G401 (cell line): ENCODE results near the gene ZC3H8. TPM values are rescaled to one million over a fixed set of nuclear protein-coding genes. Genes with fewer than 3 reads are reported as not detected.
A peak's percentile ranks its signal among the peaks of the same experiment; 100 is the strongest.
"Not testable (repeated sequence)": the region's sequence is repeated elsewhere in the genome, so short reads cannot be mapped to it uniquely, and the experiment has no call there.

Experiments used
- DNase-seq: peaks from one replicate; pipeline ENCODE4 v3.0.0-alpha.2; 2015; ENCODE audit warnings: low spot score
- in situ Hi-C: cut with HindIII; loops from 2 replicates; pipeline ENCODE4 v1.10.0; 2016; ENCODE audit warnings: low sequenced_read_pairs, mixed read lengths
- total RNA-seq: library from RNA; depleted of rRNA; stranded (reverse); fragments of >200 nt; shearing (Covaris generic); gene quantifications from 2 replicates; pipeline ENCODE4 v1.2.3, GENCODE V29; 2014; rRNA removed

The ZC3H8 gene
- 3.7 and 3.8 TPM in 2 replicates for total RNA-seq

DNA sequence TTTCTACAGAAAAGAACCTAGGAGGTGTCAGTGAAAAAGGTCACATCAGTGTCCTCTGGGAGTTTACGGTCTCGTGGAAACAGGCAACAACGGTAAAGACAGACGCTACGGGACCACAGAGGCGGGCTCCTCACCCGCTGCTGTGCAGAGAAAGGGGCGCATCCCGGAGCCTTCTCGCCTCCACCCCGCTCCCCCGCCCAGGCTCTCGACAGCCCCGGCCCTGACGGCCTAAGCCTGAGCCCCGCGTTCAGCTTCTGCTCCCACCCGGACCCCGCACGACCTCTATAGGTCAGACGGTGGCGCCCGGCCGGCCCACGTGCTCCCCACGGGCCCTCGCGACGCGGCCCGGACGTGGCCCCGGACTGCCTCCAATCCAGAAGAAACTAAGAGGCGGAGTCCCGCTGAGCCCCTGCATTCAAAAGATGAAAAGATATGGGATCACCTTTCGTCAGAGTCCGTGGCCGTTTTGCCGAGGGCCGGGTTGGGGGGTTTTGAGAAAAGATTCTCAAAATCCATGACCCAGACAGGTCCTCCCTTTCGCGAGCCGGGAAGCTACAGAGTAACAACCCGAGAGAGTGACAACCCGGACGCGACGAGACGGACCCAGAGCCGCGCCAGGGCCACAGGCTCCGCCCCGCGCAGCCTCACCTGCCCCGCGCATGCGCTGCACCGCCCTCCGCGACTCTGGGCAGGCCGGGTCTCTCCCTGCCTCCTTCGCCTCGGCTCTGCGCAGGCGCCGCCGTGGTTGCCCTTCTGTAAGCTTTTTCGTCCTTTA lies at the start of gene ZC3H8:
ZC3H8 (minus strand) TSS at position 577 of the 775 bp plus-strand sequence; CDS start at position 516, 61 bp downstream.
- peak; percentile 91 for DNase-seq
- in situ Hi-C loops, result no loop called here

DNA sequence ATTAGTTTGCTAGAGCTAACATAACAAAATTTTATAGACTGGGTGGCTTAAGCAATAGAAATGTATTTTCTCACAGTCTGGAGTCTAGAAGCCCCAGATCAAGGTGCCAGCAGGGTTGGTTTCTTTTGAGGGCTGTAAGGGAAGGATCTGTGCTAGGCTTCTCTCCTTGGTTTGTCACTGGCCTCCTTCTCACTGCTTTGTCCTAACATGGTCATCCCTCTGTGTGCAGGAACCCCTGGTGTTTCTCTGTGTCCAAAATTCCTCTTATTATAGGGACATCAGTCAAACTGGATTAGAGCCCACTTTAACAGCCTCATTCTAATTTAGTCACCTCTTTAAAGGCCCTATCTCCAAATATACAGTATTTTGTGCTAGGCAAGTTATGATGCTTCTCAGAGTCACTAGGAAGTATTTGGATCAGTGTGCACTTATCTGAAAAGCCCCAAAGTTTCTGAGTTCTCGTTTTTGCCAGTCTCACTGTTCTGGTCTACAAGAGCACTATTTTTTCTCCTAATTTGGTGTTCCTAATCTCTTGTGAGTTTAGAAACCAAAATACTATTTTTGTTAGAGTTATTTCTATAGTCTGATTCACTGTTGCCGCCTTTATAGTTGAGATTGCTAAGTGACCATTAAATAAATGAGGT lies 49.6 kb upstream of the ZC3H8 start:
- no peak for DNase-seq
- in situ Hi-C loops, result no loop called here

DNA sequence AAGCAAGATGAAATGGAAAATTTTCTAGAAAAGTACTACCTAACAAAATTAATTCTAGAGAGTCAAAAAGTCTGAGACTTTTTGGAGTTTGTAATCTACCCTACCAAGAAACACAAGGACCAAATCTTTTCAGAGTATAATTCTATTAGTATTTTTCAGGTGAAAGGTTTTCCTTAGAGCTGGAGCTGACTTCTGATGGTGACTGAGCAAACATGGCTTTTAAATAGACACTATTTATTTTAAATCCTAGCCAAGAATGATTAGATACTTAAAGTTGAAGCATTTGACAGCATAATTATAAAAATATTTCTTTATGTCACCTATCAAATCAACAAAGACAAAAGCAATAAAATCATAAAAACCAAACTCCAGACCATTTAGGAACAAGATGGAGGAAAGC lies 47.1 kb upstream of the ZC3H8 start:
- DNase-seq, result no peak
- in situ Hi-C loops, result no loop called here

- in situ Hi-C loops, result no loop called here
- no peak for DNase-seq
Measured at GRCh38 chr2:112301171-112301584, 46.3 kb upstream of the ZC3H8 start.

DNA sequence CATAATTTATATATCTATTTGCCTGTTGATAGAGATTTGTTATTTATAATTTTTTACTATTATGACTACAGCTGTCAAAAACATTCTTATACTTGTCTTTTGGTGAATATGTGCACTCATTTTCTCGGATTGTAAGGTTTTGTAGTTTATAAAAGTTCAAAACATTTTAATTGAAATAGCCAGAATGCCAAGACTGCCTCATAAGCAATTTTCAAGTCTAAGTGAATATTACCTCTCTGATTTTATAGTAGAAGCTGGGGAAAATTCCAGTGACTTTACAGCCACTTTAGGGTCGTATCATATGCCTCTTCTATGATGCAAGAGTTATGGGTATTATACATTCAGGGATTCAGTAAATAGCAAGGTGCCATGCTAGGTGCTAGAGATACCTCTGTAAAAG lies 41.6 kb upstream of the ZC3H8 start:
- no peak for DNase-seq
- in situ Hi-C loops, result no loop called here

DNA sequence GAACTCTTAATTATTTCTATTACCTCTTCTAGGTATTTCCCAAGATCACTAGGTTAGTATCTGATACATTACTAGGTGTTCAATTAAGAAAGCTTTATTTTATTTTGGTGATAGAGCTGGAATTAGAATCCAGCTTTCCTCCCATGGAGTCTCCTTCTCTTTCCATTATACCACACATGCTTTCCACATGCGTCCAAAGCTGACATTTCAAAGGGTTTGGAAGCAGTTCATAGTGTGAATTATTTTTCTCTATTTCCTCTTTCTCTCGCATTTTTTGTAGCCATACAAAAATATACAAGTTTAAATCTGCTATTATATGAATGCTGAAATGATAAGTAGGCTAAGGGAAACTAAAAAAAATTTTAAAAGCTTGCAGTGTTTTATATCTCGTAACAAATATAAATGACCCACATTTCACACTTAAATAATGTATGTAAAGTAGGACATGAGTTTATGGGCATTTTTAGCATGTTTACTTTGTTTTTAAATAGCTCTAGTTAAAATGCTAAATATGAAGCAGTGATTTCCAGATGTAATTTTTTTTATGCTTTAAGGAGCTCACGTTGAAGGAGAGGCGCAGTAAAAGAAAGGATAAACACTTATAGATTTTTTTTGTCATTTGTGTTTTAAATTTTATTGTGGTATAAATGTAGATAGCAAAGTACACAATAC lies 40.7 kb upstream of the ZC3H8 start:
- DNase-seq, result no peak
- in situ Hi-C loops, result no loop called here

DNA sequence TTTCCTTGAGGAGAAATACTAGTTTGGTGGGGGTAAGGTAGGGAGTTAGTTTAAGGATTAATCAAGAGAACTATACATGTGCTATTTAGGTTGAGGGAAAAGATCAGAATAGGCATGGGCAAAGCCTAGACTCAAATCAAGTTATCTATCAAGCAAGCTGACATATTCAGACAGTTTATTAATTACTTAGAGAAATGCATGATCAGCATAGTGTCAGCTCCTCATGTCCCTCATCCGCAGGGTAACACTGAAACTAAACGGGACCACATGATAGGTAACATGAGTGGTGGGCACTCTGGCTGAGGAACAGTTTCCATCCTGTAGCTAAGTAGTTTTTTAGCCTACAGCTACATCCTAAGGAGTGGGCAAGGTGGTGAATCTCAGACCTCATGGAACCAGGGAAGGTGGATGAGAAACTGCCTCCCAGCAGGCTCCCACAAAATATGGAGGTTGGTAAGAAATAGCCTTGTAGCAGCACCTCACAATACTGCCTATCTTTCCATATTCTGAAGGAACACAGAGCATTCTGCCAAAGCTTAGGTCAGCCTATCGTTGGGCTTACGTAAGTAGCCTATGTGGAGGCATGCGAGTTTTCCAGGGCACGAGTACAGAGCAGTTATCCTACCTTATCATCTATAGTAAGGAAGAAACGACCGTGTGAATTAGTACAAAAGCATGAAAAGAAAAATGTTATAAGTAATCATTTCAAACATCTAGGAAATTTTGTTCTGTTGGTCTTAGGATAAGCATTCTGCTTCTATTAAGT lies 39.0 kb upstream of the ZC3H8 start:
- DNase-seq, result peak; percentile 68
- in situ Hi-C loops, result no loop called here

DNA sequence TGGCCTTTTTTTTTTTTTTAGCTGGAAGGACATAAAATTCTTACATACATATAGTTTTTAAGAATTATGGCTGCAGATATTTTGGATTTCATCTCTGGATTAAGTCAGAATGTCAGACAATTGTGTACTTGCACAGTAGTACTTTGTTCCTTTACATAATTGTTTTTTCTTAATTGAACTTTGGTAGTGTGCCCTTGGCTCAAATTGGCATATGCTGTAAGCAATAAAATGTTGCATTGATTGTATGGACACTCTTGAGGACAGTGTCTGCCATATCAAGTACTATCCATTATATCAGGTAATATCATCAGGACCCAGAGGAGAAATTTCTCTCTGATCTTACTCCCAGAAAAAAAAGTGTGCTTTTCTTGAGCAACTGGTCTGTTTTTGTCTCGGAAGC lies 35.8 kb upstream of the ZC3H8 start:
- in situ Hi-C loops, result no loop called here

GRCh38 chr2:112290088-112290487 lies 35.2 kb upstream of the ZC3H8 start:
- no peak for DNase-seq
- in situ Hi-C loops, result no loop called here

More for the DNA sequence above, 35.8 kb upstream of the ZC3H8 start:
- no peak for DNase-seq

- in situ Hi-C loops, DNase-seq: not testable (repeated sequence)
Measured at GRCh38 chr2:112283535-112283934, 28.7 kb upstream of the ZC3H8 start.

- in situ Hi-C loops, result not testable (repeated sequence)
Measured at GRCh38 chr2:112282066-112282465, 27.2 kb upstream of the ZC3H8 start.

DNA sequence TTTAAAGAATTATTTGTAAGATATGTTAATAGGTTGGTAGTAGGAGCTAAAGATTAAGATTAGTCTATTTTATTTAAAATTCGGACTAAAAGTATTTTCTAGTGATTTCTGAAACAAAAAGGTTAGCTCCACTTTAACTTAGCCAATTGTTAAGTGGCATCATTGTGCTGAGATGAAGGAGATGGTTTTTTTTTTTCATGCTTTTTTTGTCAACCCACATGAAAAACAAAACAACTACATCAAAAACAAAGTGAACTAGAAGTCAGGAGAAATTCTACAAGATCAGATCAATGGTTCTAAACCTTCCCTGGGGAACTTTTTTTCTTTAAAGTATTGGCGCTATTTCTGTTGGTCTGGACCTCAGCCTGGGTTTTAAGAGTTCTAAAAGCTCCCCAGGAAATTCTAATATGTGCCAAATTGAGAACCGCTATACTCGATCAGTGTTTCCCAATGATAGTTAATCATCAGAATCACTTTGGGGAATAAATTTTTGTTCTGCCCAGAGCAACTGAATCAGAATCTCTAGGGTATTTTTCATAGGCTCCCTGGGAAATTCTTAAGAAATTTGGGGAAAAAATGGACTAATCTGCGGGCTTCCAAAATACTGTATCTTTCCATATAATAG lies 22.9 kb upstream of the ZC3H8 start:
- in situ Hi-C loops, result no loop called here

More at GRCh38 chr2:112282066-112282465, 27.2 kb upstream of the ZC3H8 start:
- not testable (repeated sequence) for DNase-seq

GRCh38 chr2:112276954-112277353 lies 22.1 kb upstream of the ZC3H8 start:
- in situ Hi-C loops, result no loop called here
- no peak for DNase-seq

More for the DNA sequence above, 22.9 kb upstream of the ZC3H8 start:
- no peak for DNase-seq

- in situ Hi-C loops, result no loop called here
- peak; percentile 86 for DNase-seq
Measured at GRCh38 chr2:112275887-112276773, 21.3 kb upstream of the ZC3H8 start.

DNA sequence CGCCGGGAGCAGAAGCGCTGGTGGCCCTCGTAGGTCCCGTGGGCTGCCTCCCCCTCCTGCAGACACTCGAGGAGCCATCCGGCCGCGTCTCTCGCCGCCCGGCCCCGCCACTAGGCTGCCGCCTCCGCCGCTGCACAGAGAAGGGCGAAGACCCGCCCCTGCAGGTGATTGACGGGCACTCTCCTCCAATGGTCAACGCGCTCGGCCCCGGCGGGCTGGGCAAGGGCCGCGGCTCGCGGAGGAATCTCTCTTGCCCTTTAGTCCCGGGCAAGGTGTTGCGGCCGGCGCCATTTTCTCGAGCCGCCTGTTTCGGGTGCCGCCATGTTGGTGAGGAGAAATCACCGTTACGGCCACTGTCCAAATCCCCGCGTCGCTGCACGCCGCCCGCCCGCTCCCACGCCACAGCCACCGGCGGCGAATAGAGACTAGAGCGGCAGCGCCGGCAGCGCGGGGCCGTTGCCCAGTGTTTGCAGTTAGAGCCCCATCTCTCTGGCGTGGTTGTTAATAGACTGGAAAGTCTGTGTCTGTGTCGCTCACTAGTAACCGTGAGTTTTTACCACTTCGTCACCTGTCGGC lies 20.6 kb upstream of the ZC3H8 start, which contains the start of gene ZC3H6:
ZC3H6 (plus strand) TSS at position 287 of the 576 bp plus-strand sequence. CDS start 398 bp downstream, outside the sequence.
- DNase-seq, result peak; percentile 97
- in situ Hi-C loops, result no loop called here

- in situ Hi-C loops, result no loop called here
- DNase-seq, result no peak
Measured at GRCh38 chr2:112273349-112273748, 18.5 kb upstream of the ZC3H8 start.

- in situ Hi-C loops, result no loop called here
Measured at GRCh38 chr2:112272669-112273068, 17.8 kb upstream of the ZC3H8 start.

More at GRCh38 chr2:112272669-112273068, 17.8 kb upstream of the ZC3H8 start:
- DNase-seq, result no peak
